PFSK-1 (cell line): ENCODE results near the gene SYT4.

Experiments
- FOXP2 ChIP-seq: optimal IDR thresholded peaks from 2 replicates; pipeline ENCODE3; 2011; ENCODE audit warnings: borderline replicate concordance, control low read depth, inconsistent platforms; ENCODE audit not compliant: insufficient read depth; ENCODE audit errors: extremely low read length, extremely low read depth
- POLR2AphosphoS5 ChIP-seq: IDR thresholded peaks from 2 replicates; pipeline ENCODE4 v1.6.1; 2012; ENCODE audit warnings: low read depth, mild to moderate bottlenecking, control low read depth, low read length, moderate library complexity
- SIN3A ChIP-seq: IDR thresholded peaks from 2 replicates; pipeline ENCODE4 v1.6.1; 2012; ENCODE audit warnings: mild to moderate bottlenecking, low read length, moderate library complexity, borderline replicate concordance; ENCODE audit not compliant: insufficient read depth
- TAF1 ChIP-seq: IDR thresholded peaks from 2 replicates; pipeline ENCODE4 v1.6.1; 2012; ENCODE audit warnings: low read length, control low read depth, borderline replicate concordance; ENCODE audit not compliant: insufficient read depth
- TF ChIP-seq, protein P1 (sequence below), 2 experiments: IDR thresholded peaks; 2 replicates each; pipeline versions ENCODE4 v1.6.1 to v1.8.0; 2011 to 2012; ENCODE audit warnings: low read depth in 2 of 2, low read length in 2 of 2, control low read depth in 1 of 2, inconsistent platforms in 1 of 2, mild to moderate bottlenecking in 1 of 2, moderate library complexity in 1 of 2; ENCODE audit not compliant: insufficient read depth in 1 of 2

Gene SYT4

DNA sequence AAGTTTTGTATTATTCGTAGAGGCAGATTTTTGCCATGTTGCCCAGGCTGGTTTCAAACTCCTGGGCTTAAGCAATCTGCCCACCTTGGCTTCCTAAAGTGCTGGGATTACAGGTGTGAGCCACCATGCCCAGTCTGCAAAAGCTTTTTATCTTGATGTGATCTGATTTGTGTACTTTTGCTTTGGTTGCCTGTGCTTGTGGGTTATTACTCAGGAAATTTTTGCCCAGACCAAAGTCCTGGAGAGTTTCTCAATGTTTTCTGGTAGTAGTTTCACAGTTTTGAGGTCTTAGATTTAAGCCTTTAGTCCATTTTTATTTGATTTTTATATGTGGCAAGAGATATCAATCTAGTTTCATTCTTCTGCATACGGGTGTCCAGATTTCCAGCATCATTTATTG lies 42.4 kb downstream of the SYT4 start:
- TF ChIP-seq POLR2AphosphoS5 (no peak), FOXP2 (no peak), SIN3A (no peak), TAF1 (no peak)
- TF ChIP-seq, protein P1, sequence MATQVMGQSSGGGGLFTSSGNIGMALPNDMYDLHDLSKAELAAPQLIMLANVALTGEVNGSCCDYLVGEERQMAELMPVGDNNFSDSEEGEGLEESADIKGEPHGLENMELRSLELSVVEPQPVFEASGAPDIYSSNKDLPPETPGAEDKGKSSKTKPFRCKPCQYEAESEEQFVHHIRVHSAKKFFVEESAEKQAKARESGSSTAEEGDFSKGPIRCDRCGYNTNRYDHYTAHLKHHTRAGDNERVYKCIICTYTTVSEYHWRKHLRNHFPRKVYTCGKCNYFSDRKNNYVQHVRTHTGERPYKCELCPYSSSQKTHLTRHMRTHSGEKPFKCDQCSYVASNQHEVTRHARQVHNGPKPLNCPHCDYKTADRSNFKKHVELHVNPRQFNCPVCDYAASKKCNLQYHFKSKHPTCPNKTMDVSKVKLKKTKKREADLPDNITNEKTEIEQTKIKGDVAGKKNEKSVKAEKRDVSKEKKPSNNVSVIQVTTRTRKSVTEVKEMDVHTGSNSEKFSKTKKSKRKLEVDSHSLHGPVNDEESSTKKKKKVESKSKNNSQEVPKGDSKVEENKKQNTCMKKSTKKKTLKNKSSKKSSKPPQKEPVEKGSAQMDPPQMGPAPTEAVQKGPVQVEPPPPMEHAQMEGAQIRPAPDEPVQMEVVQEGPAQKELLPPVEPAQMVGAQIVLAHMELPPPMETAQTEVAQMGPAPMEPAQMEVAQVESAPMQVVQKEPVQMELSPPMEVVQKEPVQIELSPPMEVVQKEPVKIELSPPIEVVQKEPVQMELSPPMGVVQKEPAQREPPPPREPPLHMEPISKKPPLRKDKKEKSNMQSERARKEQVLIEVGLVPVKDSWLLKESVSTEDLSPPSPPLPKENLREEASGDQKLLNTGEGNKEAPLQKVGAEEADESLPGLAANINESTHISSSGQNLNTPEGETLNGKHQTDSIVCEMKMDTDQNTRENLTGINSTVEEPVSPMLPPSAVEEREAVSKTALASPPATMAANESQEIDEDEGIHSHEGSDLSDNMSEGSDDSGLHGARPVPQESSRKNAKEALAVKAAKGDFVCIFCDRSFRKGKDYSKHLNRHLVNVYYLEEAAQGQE (IDR thresholded peaks at IDR 0.05; ENCODE audit: insufficient read depth in 1 of 2, low read depth in 2 of 2, low read length in 2 of 2), result no peak

DNA sequence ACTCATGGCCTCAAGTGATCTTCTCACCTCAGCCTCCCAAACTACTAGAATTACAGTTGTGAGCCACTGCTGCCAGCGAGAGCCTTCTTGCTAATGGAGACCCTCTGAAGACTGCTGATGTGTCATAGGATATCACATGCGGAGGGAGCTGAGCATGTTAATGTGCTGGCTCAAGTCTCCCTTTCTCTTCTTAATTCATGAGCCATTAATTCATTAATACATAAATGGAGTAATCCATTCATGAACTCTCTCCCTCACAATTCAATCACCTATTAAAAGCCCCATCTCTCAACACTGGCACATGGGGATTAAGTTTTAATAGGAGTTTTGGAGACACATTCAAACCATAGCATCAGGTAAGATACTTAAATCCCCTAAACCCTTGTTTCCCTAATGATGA lies 54.8 kb downstream of the SYT4 start:
- TF ChIP-seq SIN3A, result no peak
- no peak for TF ChIP-seq TAF1
- TF ChIP-seq POLR2AphosphoS5, result no peak
- no peak for TF ChIP-seq FOXP2
- TF ChIP-seq, protein P1 (IDR thresholded peaks at IDR 0.05; ENCODE audit: insufficient read depth in 1 of 2, low read depth in 2 of 2, low read length in 2 of 2), result no peak

- no peak for TF ChIP-seq POLR2AphosphoS5
- TF ChIP-seq FOXP2, result no peak
- TF ChIP-seq, protein P1 (IDR thresholded peaks at IDR 0.05; ENCODE audit: insufficient read depth in 1 of 2, low read depth in 2 of 2, low read length in 2 of 2), result no peak
- TF ChIP-seq SIN3A, result no peak
- TF ChIP-seq TAF1, result no peak
Observed at GRCh38 chr18:43220691-43221090, 56.6 kb downstream of the SYT4 start.
